GM12878 (cell line): ENCODE results near the gene DHRS7B. TPM values are rescaled to one million over a fixed set of nuclear protein-coding genes. Genes with fewer than 3 reads are reported as not detected.
A peak's percentile ranks its signal among the peaks of the same experiment; 100 is the strongest.

Experiments
- BCLAF1 ChIP-seq: fragments of 450-650 bp; IDR thresholded peaks from 2 replicates; pipeline ENCODE4 v1.6.1; 2017; ENCODE audit warnings: antibody characterized with exemption, mild to moderate bottlenecking, moderate library complexity
- CBFB ChIP-seq: IDR thresholded peaks from 2 replicates; pipeline ENCODE4 v1.6.1; 2016; ENCODE audit warnings: antibody characterized with exemption, low read depth
- CHD4 ChIP-seq: fragments of 200-600 bp; sonication (generic); IDR thresholded peaks from 2 replicates; pipeline ENCODE4 v1.6.1; 2016; ENCODE audit warnings: mild to moderate bottlenecking
- CREM ChIP-seq: IDR thresholded peaks from 2 replicates; pipeline ENCODE4 v1.6.1; 2014; ENCODE audit warnings: antibody characterized with exemption, low read depth
- EP300 ChIP-seq, 2 experiments: fragments of 150-350 bp in 1 of 2; IDR thresholded peaks; 2 replicates each; pipeline ENCODE4 v1.6.1; 2011 to 2012; ENCODE audit warnings: low read depth in 2 of 2, low read length in 2 of 2, borderline replicate concordance in 1 of 2, improper control_type of control experiment in 1 of 2, inconsistent platforms in 1 of 2; ENCODE audit not compliant: control insufficient read depth in 1 of 2
- EZH2 ChIP-seq: IDR thresholded peaks from 2 replicates; pipeline ENCODE4 v1.6.1; 2012; ENCODE audit warnings: low read depth, mild to moderate bottlenecking, control low read depth, inconsistent platforms, low read length, borderline replicate concordance; ENCODE audit not compliant: control insufficient read depth
- FOXM1 ChIP-seq: IDR thresholded peaks from 2 replicates; pipeline ENCODE4 v1.6.1; 2012; ENCODE audit warnings: low read depth, mild to moderate bottlenecking, inconsistent platforms, low read length, moderate library complexity
- HDGF ChIP-seq: fragments of 450-650 bp; IDR thresholded peaks from 2 replicates; pipeline ENCODE4 v1.6.1; 2016; ENCODE audit warnings: antibody characterized with exemption
- JUND ChIP-seq: IDR thresholded peaks from 2 replicates; pipeline ENCODE4 v1.6.1; 2012; ENCODE audit warnings: low read depth, mild to moderate bottlenecking, low read length, improper control_type of control experiment, moderate library complexity
- NRF1 ChIP-seq: conservative IDR thresholded peaks from 2 replicates; pipeline ENCODE4 v1.6.1; 2011; ENCODE audit warnings: mild to moderate bottlenecking, low read depth, low read length, improper control_type of control experiment
- PAX8 ChIP-seq: fragments of 450-650 bp; IDR thresholded peaks from 2 replicates; pipeline ENCODE4 v1.6.1; 2017; ENCODE audit warnings: mild to moderate bottlenecking, moderate library complexity
- POLR2AphosphoS2 ChIP-seq: IDR thresholded peaks from 2 replicates; pipeline ENCODE4 v1.6.1; 2011; ENCODE audit warnings: low read depth, mild to moderate bottlenecking, low read length, improper control_type of control experiment, moderate library complexity
- SIX5 ChIP-seq: IDR thresholded peaks from 2 replicates; pipeline ENCODE4 v1.6.1; 2011; ENCODE audit warnings: mild to moderate bottlenecking, low read depth, low read length, moderate library complexity; ENCODE audit not compliant: severe bottlenecking
- TAF1 ChIP-seq: IDR thresholded peaks from 2 replicates; pipeline ENCODE4 v1.6.1; 2011; ENCODE audit warnings: mild to moderate bottlenecking, low read depth, low read length, borderline replicate concordance
- ZBTB11 ChIP-seq: fragments of 450-650 bp; formaldehyde crosslinking; IDR thresholded peaks from 2 replicates; pipeline ENCODE4 v1.5.0; 2022; ENCODE audit warnings: mild to moderate bottlenecking, missing genetic modification characterization
- ZNF207 ChIP-seq: fragments of 450-650 bp; IDR thresholded peaks from 2 replicates; pipeline ENCODE4 v1.6.1; 2014; ENCODE audit warnings: antibody characterized with exemption, mild to moderate bottlenecking, borderline replicate concordance
- ZNF592 ChIP-seq: fragments of 450-650 bp; IDR thresholded peaks from 2 replicates; pipeline ENCODE4 v1.6.1; 2017; ENCODE audit warnings: mild to moderate bottlenecking, moderate library complexity
- polyA plus RNA-seq, 11 experiments: library from polyadenylated mRNA; depleted of rRNA in 4 of 11; unstranded in 6 of 11; stranded (reverse) in 5 of 11; fragments of >200 nt; fragmentation: Nextera tagmentation in 4 of 11; fragmentation: Illumina TruSeq in 1 of 11; extraction: Ambion mirVana in 4 of 11; extraction: Trizol in 1 of 11; gene quantifications; 1 replicate in 1 of 11; 2 replicates in 10 of 11; pipeline versions ENCODE4 v1.2.1 to v1.2.3, GENCODE V29; 2011 to 2016; ENCODE audit warnings: inconsistent platforms in 2 of 11, missing spikeins in 2 of 11, low read depth in 1 of 11
- total RNA-seq, 4 experiments: library from RNA; depleted of rRNA in 3 of 4; stranded (reverse); fragments of >200 nt in 3 of 4; fragmentation: Illumina TruSeq in 1 of 4; extraction: Trizol in 1 of 4; gene quantifications; 2 replicates each; pipeline versions ENCODE4 v1.2.1 to v1.2.3, GENCODE V29; 2013 to 2021

DHRS7B gene
- total and polyA plus RNA-seq, 10 of the 15 experiments (the other 5 are each of a cell fraction or from before 2014, with no cell fraction given): 11.1 to 35.6 (median 23.0) TPM

- no peak for TF ChIP-seq ZNF592
- TF ChIP-seq JUND: no peak
- no peak for TF ChIP-seq HDGF
- peak; percentile 31; the same call in 1 of the 2 replicates for TF ChIP-seq CREM
- no peak for TF ChIP-seq EZH2
- TF ChIP-seq POLR2AphosphoS2: no peak
- TF ChIP-seq NRF1: no peak
- no peak for TF ChIP-seq PAX8
- TF ChIP-seq CHD4: no peak
- no peak for TF ChIP-seq ZBTB11 (CRISPR knock-in tag)
- no peak for TF ChIP-seq CBFB
- no peak for TF ChIP-seq EP300 (IDR thresholded peaks at IDR 0.05; ENCODE audit: borderline replicate concordance in 1 of 2, control insufficient read depth in 1 of 2, low read depth in 2 of 2, low read length in 2 of 2)
- no peak for TF ChIP-seq FOXM1
- no peak for TF ChIP-seq ZNF207
- no peak for TF ChIP-seq BCLAF1
- no peak for TF ChIP-seq TAF1
- TF ChIP-seq SIX5: no peak
Measured at GRCh38 chr17:21140911-21141310, 14.1 kb downstream of the DHRS7B start (continued).
